HCT116 (cell line): ENCODE measurements around the gene FSTL4.

Experiments used
- CBX3 ChIP-seq: IDR thresholded peaks from 2 replicates; pipeline ENCODE4 v1.6.1; 2012; ENCODE audit warnings: low read depth
- EZH2 ChIP-seq: fragments of 200-600 bp; sonication (generic); IDR thresholded peaks from 2 replicates; pipeline ENCODE4 v1.6.1; 2017; ENCODE audit warnings: antibody characterized with exemption, mixed run types
- EZH2phosphoT487 ChIP-seq: fragments of 200-600 bp; IDR thresholded peaks from 2 replicates; pipeline ENCODE4 v1.6.1; 2018; ENCODE audit warnings: antibody characterized with exemption, borderline replicate concordance
- FOSL1 ChIP-seq: IDR thresholded peaks from 2 replicates; pipeline ENCODE4 v1.6.1; 2012; ENCODE audit warnings: low read depth
- POLR2A ChIP-seq: IDR thresholded peaks from 2 replicates; pipeline ENCODE4 v1.7.0; 2011; ENCODE audit warnings: borderline replicate concordance; ENCODE audit not compliant: insufficient read depth, insufficient read length; ENCODE audit errors: extremely low read depth
- POLR2AphosphoS5 ChIP-seq: IDR thresholded peaks from 2 replicates; pipeline ENCODE4 v1.6.1; 2011; ENCODE audit warnings: mild to moderate bottlenecking, low read depth, low read length, moderate library complexity
- RAD21 ChIP-seq: IDR thresholded peaks from 2 replicates; pipeline ENCODE4 v1.6.1; 2012; ENCODE audit warnings: low read depth, mild to moderate bottlenecking
- SIN3A ChIP-seq: IDR thresholded peaks from 2 replicates; pipeline ENCODE4 v1.6.1; 2012; ENCODE audit warnings: low read depth
- ZFX ChIP-seq: fragments of 450-650 bp; IDR thresholded peaks from 2 replicates; pipeline ENCODE4 v1.6.1; 2017
- TF ChIP-seq, protein P1 (sequence below), 3 experiments: fragments of 200-600 bp in 1 of 3; sonication (generic) in 1 of 3; IDR thresholded peaks in 2 of 3; conservative IDR thresholded peaks in 1 of 3; 2 replicates each; pipeline ENCODE4 v1.5.1; 2012 to 2017; ENCODE audit warnings: low read depth in 2 of 3, low read length in 2 of 3, antibody characterized with exemption in 1 of 3, borderline replicate concordance in 1 of 3, control low read depth in 1 of 3, mild to moderate bottlenecking in 1 of 3, mixed read lengths in 1 of 3, mixed run types in 1 of 3, moderate library complexity in 1 of 3; ENCODE audit not compliant: insufficient read depth in 1 of 3
- TF ChIP-seq, protein P2 (sequence below): IDR thresholded peaks from 2 replicates; pipeline ENCODE4 v1.6.1; 2011; ENCODE audit warnings: mild to moderate bottlenecking, low read length, moderate library complexity; ENCODE audit not compliant: insufficient replicate concordance; ENCODE audit errors: extremely low read depth
- TF ChIP-seq, protein P3 (sequence below): IDR thresholded peaks from 2 replicates; pipeline ENCODE4 v1.6.1; 2012; ENCODE audit warnings: low read depth
- TF ChIP-seq, protein P4 (sequence below): IDR thresholded peaks from 2 replicates; pipeline ENCODE4 v1.6.1; 2012

DNA sequence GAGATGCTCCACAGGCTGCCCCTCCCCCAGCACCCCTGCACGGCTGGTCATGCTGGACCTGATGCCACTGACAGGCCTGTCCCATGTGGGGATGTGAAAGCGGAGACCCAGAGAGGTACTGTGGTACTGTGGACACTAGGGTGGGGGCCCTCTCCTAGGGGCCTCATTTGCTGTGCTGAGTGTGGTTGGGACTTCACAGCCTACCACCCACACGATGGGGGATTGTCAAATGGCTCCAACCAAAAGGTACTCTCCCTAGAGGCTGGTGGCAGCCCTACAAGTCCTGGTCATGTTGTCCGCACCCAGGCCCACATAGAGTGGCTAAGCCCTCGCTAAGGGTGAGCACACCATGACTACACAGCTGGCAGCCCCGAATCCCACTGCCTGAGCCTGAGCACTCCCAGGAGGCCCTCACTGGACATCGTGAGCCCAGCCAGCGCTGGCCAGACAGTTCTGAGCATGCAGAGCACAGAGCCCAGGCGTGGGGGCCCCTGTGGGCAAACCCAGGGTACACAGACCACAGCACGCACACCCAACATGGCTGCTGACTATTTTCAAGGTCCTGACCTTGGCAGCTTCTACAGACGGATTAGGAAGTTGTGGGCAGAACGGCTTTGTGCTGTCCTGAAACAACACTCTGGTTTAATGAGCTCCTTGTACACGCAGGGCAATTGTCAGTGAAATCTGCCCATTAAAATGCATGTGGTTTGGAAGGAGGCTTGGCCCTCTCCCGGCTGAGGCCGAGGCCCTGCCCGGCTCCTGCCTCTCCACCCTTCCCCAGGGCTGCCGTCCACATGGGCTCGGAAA is 346.4 kb downstream of the FSTL4 start:
- no peak for TF ChIP-seq POLR2A
- TF ChIP-seq, protein P1, sequence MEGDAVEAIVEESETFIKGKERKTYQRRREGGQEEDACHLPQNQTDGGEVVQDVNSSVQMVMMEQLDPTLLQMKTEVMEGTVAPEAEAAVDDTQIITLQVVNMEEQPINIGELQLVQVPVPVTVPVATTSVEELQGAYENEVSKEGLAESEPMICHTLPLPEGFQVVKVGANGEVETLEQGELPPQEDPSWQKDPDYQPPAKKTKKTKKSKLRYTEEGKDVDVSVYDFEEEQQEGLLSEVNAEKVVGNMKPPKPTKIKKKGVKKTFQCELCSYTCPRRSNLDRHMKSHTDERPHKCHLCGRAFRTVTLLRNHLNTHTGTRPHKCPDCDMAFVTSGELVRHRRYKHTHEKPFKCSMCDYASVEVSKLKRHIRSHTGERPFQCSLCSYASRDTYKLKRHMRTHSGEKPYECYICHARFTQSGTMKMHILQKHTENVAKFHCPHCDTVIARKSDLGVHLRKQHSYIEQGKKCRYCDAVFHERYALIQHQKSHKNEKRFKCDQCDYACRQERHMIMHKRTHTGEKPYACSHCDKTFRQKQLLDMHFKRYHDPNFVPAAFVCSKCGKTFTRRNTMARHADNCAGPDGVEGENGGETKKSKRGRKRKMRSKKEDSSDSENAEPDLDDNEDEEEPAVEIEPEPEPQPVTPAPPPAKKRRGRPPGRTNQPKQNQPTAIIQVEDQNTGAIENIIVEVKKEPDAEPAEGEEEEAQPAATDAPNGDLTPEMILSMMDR (IDR thresholded peaks at IDR 0.05 in 2 of 3, conservative IDR thresholded peaks at IDR 0.05 in 1 of 3; ENCODE audit: borderline replicate concordance in 1 of 3, insufficient read depth in 1 of 3, low read depth in 2 of 3, low read length in 2 of 3) = no peak
- no peak for TF ChIP-seq CBX3
- no peak for TF ChIP-seq RAD21
- TF ChIP-seq EZH2 = no peak
- TF ChIP-seq, protein P2, sequence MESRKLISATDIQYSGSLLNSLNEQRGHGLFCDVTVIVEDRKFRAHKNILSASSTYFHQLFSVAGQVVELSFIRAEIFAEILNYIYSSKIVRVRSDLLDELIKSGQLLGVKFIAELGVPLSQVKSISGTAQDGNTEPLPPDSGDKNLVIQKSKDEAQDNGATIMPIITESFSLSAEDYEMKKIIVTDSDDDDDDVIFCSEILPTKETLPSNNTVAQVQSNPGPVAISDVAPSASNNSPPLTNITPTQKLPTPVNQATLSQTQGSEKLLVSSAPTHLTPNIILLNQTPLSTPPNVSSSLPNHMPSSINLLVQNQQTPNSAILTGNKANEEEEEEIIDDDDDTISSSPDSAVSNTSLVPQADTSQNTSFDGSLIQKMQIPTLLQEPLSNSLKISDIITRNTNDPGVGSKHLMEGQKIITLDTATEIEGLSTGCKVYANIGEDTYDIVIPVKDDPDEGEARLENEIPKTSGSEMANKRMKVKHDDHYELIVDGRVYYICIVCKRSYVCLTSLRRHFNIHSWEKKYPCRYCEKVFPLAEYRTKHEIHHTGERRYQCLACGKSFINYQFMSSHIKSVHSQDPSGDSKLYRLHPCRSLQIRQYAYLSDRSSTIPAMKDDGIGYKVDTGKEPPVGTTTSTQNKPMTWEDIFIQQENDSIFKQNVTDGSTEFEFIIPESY = no peak
- TF ChIP-seq EZH2phosphoT487 = no peak
- no peak for TF ChIP-seq SIN3A
- TF ChIP-seq, protein P3, sequence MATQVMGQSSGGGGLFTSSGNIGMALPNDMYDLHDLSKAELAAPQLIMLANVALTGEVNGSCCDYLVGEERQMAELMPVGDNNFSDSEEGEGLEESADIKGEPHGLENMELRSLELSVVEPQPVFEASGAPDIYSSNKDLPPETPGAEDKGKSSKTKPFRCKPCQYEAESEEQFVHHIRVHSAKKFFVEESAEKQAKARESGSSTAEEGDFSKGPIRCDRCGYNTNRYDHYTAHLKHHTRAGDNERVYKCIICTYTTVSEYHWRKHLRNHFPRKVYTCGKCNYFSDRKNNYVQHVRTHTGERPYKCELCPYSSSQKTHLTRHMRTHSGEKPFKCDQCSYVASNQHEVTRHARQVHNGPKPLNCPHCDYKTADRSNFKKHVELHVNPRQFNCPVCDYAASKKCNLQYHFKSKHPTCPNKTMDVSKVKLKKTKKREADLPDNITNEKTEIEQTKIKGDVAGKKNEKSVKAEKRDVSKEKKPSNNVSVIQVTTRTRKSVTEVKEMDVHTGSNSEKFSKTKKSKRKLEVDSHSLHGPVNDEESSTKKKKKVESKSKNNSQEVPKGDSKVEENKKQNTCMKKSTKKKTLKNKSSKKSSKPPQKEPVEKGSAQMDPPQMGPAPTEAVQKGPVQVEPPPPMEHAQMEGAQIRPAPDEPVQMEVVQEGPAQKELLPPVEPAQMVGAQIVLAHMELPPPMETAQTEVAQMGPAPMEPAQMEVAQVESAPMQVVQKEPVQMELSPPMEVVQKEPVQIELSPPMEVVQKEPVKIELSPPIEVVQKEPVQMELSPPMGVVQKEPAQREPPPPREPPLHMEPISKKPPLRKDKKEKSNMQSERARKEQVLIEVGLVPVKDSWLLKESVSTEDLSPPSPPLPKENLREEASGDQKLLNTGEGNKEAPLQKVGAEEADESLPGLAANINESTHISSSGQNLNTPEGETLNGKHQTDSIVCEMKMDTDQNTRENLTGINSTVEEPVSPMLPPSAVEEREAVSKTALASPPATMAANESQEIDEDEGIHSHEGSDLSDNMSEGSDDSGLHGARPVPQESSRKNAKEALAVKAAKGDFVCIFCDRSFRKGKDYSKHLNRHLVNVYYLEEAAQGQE = no peak
- no peak for TF ChIP-seq POLR2AphosphoS5
- TF ChIP-seq, protein P4, sequence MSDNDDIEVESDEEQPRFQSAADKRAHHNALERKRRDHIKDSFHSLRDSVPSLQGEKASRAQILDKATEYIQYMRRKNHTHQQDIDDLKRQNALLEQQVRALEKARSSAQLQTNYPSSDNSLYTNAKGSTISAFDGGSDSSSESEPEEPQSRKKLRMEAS = no peak
- TF ChIP-seq ZFX = no peak
- TF ChIP-seq FOSL1 = no peak
